ENCODE data around the gene DOCK3. TPM values are rescaled to one million over a fixed set of nuclear protein-coding genes. Genes with fewer than 3 reads are reported as not detected.
"Not testable (repeated sequence)": the region's sequence is repeated elsewhere in the genome, so short reads cannot be mapped to it uniquely, and the experiment has no call there.

Gene DOCK3
- total RNA-seq, 1 donor from 2014 or later: 0.29 TPM

DNA sequence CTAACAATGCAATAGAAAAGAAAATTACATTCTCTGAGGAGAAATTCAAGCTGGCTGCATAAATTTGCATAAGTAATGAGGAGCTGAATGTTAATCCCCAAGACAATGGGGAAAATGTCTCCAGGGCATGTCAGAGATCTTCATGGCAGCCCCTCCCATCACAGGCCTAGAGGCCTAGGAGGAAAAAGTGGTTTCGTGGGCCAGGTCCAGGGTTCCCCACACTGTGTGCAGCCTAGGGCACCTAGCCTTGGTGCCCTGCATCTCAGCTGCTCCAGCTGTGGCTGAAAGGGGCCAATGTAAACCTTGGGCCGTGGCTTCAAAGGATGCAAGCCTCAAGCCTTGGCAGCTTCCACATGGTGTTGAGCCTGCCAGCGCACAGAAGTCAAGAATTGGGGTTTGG, 511.7 kb downstream of the DOCK3 start:
- DNase-seq (ENCODE audit: extremely low read depth, low read depth, low spot score): not testable (repeated sequence)

DNA sequence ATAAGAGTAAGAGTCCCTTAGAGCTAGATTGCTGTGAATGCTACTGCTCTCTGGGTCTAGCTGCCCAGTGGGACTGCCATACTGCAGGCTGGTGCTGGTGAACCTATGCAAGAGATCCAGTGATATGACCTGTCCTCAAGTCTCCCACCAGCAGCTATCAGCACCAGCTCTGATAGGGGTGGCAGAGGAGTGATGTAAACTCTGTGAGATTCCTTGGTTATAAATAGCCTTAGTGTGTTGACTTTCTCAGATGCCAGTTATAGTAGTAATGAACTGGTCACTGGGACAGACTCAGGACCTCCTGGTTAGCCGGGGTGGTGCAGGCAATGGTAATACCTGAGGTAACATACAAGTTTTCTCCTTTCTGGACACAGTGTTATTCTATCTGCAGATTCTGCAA, 515.5 kb downstream of the DOCK3 start:
- DNase-seq (ENCODE audit: extremely low read depth, low read depth, low spot score): no peak

DNA sequence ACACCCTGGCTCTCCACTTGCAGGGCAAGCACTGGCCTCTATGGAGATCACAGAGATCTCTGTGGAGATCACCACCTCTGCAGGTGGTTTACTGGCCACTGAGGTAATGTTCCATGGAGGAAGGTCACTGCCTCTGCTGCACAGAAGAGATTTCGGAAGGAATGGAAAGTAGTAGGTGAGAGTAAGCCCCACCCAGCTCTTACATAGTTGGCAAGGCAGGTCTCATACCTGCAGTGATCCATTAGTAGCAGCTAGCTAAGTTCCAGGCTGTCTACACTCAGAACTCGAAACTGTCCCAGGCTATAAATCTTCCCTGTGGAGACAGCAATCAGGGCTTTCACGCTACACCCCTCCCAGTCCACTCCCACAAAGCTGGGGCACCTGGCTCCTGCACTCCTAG, 516.1 kb downstream of the DOCK3 start:
- DNase-seq (ENCODE audit: extremely low read depth, low read depth, low spot score): no peak

DNA sequence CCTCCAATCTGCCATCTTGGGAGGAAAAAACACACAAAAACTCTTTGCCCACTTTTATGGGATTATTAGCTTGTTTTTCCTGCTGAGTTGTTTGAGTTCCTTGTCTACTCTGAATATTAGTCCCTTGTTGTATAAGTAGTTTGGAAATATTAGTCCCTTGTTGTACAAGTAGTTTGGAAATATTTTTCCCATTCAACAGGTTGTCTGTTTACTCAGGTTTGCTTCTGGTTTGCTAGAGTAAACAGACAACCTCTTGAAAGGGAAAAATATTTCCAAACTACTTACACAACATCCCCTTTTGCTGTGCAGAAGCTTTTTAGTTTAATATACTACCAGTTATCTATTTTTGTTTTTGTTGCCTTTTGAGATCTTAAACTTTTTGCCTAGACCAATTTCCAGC, 517.0 kb downstream of the DOCK3 start:
- no peak for DNase-seq (ENCODE audit: extremely low read depth, low read depth, low spot score)

DNA sequence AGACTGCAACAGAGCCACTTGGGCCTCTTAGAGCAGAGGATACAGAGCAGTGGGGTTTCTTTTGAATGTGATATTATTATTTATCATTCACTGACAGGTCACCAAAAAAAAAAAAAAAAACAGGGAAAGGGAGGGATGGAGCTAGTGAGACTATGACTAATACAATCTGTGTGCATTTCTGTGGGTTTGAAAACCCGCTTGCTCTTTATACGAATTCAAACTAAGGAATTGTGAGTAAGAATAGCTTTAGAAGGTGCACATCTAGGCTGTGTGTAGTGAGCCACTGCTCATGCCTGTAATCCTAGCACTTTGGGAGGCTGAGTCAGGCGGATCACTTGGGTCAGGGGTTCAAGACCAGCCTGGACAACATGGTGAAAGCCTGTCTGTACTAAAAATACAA, 523.8 kb downstream of the DOCK3 start:
- no peak for DNase-seq (ENCODE audit: extremely low read depth, low read depth, low spot score)

DNA sequence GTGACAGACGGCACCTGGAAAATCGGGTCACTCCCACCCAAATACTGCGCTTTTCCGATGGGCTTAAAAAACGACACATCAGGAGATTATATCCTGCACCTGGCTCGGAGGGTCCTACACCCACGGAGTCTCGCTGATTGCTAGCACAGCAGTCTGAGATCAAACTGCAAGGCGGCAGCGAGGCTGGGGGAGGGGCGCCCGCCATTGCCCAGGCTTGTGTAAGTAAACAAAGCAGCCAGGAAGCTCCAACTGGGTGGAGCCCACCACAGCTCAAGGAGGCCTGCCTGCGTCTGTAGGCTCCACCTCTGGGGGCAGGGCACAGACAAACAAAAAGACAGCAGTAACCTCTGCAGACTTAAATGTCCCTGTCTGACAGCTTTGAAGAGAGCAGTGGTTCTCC, 524.6 kb downstream of the DOCK3 start:
- DNase-seq (ENCODE audit: extremely low read depth, low read depth, low spot score): not testable (repeated sequence)

DNA sequence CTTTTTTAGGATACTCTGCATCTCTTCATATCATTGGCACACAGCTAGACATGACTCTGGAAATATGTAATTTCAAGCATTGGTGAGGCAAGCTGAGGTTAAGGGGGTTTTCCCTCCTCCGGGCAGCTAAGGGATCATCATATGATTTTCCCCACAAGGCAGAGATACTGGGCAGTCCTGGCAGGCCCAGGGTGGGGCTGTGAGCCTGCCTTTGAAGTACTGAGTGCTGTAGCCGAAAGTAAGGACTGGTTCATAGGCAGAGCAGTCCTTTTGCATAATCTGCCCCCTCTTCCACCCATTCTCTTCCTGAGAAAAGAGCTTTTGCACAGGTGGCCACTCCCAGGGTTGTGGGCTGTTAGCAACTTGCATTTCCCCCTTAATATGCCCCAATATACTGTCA, 541.6 kb downstream of the DOCK3 start:
- DNase-seq (ENCODE audit: extremely low read depth, low read depth, low spot score): no peak

DNA sequence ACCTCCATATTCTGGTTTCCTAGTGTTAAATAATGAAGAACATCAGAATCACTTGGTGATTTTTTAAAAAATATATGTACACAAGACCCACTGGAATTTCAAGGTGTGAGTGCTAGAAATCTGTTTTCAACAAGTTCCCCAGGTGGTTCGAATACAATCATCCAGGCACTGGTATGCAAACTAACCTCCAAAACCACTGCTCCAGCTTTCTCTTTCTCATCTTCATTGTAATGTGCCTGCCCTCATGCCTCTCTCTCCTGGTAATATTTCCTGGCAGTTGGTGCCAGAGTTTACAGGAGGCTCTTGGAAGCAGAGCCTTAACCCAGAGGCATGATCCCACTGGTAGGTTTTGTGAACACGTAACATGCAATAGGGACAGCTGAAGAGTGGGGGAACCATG, 547.2 kb downstream of the DOCK3 start:
- no peak for DNase-seq (ENCODE audit: extremely low read depth, low read depth, low spot score)

DNA sequence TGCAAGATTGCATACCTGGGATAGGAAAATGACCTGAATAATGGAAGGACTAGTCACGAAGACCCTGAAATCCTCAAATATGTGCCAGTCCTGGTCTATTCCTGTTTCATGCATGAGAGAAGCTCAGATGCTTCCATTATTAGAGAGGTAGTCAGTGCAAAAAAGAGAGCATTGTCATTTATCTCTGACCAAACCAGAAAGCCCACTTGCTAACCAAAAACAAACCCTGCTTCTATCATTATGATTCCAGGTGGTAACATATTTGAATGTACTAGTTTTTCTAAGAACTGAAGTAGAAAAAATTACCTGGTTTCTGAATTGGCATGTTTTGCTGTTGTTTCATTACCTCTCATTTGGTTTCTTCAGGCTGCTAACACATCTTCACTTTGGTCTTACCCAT, 549.6 kb downstream of the DOCK3 start:
- no peak for DNase-seq (ENCODE audit: extremely low read depth, low read depth, low spot score)

DNA sequence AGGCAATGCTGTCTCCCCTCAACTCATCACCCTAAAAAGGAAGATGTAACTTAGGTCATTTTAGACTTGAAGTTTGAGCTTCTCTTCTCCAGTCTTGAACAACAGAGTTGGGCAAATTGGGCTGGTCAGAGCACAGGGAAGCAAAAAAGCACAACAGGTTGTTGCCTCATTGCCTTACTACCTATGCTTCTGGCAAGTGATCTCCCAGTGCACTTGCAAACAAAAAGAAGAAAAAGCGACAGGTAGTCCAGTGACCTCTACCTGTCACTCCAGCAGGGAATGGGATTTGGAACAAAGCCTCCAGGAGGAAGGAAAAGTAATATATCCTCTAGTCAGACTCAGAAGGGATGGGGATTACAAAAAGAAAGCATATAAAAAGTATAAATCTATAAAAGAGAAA, 550.1 kb downstream of the DOCK3 start:
- DNase-seq (ENCODE audit: extremely low read depth, low read depth, low spot score): no peak

DNA sequence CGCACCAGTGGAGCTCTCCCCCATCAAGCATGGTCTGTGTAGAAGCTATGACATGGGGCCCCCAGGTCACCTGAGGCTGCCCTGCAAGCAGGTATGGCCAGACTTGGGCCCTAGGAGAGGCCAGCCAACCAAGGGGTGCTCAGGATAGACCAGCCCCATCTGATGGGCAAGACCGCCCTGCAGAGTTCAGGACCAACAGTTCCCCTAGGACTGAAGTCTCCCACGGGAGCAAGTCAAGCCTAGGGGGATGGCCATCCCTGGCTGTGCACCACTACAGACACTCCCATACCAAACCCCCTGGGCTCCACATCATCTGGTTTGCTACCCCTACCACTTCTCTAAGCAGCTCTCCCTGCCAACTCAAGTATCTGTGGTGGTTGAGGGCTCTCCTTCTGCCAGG, 568.2 kb downstream of the DOCK3 start:
- DNase-seq (ENCODE audit: extremely low read depth, low read depth, low spot score): no peak

DNA sequence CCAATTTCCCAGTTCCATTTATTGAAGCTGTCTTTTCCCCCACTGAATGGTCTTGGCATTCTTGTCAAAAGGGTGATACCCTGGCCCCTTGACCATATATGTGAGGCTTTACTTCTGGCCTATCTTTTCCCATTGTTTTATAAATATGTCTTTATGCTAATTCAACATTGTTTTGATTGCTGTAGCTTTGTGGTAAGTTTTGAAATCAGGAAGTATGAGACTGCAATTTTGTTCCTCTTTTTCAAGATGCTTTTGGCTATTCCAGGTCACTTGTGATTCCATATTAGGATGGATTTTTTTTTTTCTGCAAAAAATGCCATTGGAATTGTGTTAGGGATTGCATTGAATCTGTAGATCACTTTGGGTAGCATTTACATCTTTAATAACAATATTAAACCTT, 569.2 kb downstream of the DOCK3 start:
- no peak for DNase-seq (ENCODE audit: extremely low read depth, low read depth, low spot score)

DNA sequence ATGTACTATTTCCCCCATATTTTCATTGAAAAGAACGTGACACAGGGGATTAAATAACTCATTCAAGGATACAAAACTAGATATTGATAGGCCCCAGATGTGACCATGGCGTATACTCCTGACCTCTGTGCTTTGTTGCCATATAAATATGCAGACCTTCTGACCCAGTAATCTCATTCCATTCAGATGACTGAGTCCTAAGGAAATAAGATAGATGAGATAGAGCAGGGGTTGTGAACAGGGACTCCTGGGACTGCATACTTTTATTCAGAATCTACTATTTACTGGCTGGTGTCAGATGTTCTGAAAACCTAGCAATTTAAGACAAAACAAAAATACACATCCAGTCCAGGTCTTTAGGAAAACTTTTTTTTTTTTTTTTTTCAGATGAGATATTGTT, 571.1 kb downstream of the DOCK3 start:
- DNase-seq (ENCODE audit: extremely low read depth, low read depth, low spot score): no peak

DNA sequence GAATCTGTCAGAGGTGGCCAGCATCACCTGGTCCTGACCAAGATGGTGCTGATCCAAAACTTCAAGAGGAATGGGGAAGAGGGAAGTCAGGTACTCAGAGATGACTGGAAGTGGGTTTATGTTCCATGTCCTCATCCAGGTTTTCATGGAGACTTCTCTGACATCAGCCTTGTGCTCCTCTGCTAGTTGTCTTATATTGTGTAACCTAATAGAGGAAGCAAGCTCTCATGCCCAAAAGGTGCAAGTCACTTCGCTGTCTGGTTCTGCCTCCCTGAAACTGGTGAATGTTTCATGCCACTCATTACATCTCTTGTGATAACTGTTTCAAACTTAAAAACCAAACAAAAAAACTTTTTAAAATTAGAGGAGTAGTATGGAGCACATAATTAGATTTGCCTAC, 583.1 kb downstream of the DOCK3 start:
- DNase-seq (ENCODE audit: extremely low read depth, low read depth, low spot score): no peak

DNA sequence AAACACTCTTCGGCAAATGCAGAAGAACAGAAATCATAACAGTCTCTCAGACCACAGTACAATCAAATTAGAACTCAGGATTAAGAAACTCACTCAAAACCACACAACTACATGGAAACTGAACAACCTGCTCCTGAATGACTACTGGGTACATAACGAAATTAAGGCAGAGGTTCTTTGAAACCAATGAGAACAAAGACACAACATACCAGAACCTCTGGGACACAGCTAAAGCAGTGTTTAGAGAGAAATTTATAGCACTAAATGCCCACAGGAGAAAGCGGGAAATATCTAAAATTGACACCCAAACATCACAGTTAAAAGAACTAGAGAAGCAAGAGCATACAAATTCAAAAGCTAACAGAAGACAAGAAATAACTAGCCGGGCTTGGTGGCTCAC, 589.4 kb downstream of the DOCK3 start:
- DNase-seq (ENCODE audit: extremely low read depth, low read depth, low spot score): not testable (repeated sequence)

DNA sequence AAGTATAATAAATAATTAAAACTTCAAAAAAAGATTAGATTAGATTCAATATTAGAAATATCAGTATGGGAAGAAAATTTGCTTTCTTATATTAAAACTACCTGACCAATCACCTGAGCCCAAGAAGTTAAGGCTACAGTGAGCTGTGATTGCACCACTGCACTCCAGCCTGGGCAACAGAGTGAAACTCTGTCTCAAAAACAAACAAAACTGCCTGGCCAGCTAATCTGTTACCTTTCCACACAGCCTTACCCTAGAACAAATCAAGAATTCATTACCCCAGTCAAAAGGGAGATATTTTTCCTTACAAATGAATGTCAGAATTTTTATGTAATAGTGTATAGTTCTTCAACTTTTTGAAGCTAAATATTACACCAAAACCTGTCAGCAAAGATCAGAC, 593.4 kb downstream of the DOCK3 start:
- no peak for DNase-seq (ENCODE audit: extremely low read depth, low read depth, low spot score)

DNA sequence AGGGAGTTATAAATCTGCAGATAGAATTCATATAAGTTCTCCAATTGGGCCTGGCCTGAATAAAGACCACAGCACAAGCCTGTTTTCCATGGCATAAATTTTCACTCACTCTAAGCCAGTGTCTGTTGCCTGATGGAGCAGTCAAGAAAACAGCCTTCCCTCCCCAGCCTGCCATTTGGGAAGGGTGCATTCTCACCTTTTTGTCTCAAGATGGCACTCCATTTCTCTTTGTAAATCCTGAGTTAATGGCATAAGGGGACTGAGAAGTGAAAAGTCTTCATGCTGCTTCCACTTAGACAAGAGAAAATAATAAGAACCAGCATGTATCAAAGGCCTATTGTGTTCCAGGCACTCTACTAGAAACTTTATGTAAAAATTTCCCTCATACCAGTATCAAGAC, 594.7 kb downstream of the DOCK3 start:
- DNase-seq (ENCODE audit: extremely low read depth, low read depth, low spot score): no peak

DNA sequence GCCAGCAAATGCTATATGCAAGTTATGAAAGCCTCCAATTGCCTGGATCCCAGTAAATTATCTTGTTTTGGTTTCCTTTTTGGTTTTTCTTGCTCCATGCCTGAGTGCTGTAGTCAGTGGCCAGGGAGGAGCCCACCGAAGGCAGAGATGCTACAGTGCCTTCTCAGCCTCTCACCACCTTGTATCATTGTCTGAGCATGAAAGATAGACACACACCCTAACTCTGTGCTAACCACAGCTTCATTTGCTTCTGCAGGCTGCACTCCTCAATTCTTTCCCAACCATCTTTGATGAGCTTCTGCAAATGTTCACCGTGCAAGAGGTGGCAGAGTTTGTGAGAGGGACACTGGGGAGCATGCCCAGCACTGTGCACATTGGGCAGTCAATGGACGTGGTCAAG, 595.8 kb downstream of the DOCK3 start:
- DNase-seq (ENCODE audit: extremely low read depth, low read depth, low spot score): no peak

DNA sequence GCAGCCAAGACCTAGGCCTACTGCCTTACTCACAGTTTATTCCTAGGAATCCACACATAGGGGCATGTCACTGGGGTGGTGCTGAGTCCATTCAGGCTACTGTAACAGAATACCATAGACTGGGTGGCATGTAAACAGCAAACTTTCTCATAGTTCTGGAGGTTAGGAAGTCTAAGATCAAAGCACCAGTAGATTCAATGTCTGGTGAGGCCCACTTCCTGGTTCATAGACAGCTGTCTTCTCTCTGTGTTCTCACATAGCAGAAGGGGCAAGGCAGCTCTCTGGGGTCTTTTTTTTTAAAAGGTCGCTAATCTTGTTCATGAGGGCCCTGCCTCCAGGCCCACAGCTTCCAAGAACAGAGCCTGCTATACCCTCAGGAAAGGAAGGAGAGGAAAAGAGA, 596.4 kb downstream of the DOCK3 start:
- DNase-seq (ENCODE audit: extremely low read depth, low read depth, low spot score): no peak

DNA sequence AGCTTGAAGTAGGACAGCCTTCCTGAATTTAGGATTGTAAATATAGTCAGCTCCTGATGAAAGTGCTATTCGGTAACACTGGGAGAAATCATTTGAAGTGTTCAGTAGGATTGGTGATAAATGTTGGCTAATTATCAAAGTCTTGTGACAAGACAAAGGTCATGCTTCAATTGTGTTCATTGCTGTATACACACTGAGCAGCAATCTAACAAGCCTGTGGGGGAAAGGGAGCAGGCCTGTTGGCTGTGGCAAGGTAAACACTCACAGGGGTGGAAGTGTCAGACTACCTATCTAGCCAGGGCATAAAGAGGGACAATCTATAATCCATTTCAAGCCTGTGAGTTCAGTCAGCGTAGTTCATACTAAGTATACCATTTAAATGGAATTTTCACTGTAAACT, 599.3 kb downstream of the DOCK3 start:
- no peak for DNase-seq (ENCODE audit: extremely low read depth, low read depth, low spot score)

DNA sequence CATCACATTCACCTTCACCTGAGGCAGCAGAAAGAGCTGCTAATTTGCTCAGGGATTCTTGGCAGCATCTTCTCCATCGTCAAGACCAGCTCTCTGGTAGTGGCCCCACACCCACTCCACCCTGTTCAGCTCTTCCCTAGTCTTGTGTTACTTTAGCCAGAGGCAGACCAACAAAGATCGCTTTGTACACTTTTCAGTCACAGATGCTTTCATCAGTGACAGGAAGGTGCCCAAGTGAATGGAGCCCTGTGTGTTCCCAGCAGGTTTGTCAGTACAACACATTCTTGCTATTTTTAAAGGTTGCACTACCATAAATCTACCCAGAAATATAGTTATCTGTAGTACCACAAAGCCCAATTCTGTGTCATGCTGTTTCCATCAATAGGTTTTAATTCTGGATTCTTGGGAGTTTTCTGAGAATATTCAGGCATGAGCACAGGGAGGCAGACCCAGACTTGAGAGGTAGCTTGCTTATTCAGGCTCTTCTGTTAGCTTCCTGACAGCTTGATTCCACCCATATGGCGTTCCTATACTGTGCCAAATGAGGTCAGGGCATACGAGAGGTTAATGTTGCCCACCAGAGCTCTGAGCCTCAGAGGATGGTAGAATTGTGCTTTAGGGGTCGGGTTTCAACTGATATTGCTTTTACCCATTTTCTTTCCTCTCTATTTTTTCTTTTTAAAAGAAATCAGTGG, 600.5 kb downstream of the DOCK3 start:
- DNase-seq (ENCODE audit: extremely low read depth, low read depth, low spot score): no peak

DNA sequence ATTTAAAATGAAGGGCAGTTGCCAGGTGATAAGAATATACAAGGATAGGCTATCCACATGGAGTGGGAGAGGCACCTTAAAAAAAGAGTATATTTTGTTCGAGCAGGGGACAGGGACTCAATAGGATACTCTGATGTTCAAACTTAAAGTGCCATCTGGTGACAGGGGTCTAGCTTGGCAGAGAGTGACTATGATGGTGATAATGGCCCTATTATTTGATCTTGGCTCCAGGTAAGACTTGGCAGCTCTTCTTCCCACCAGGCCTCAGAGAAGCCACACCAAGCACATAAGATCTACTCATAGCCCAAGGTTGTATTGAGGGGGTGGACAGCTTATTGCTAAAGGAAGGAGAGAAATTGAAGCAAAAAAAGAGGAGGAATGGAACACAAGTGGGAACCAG, 601.3 kb downstream of the DOCK3 start:
- DNase-seq (ENCODE audit: extremely low read depth, low read depth, low spot score): no peak

DNA sequence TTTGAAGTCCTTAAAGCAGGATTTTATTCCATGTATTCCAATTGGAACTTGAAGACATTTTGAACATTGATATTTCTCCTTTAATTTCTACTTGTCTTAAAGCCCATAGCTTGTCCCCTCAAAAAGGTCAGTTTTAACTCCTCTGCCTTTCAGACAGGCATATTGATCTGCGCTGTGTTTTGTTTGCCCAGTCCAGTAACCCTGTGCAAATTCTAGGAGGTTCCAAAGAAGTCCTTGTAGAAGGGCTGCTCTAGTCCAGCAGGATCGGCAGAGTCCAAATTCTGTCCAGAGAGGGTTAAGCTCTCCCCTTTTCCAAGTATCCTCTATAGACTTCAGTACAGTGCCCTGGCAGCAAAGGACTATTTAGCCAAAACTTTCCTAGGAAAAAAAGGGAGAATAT, 604.7 kb downstream of the DOCK3 start:
- no peak for DNase-seq (ENCODE audit: extremely low read depth, low read depth, low spot score)

All from glomerular endothelial cell (primary cell).